Fibroblast of skin of right quadriceps (primary cell): ENCODE results near the gene GTF3C5.

Experiments used
- DNase-seq: peaks from one replicate; pipeline ENCODE4 v3.0.0-alpha.2; 2013

Gene GTF3C5

GRCh38 chr9:133031496-133031911 is 707 bp downstream of the GTF3C5 start:
- no peak for DNase-seq

GRCh38 chr9:133032171-133032570 is 1.4 kb downstream of the GTF3C5 start:
- no peak for DNase-seq

GRCh38 chr9:133035669-133036068 is 4.9 kb downstream of the GTF3C5 start:
- no peak for DNase-seq

- DNase-seq = no peak
These were observed 7.1 kb downstream of the GTF3C5 start for GRCh38 chr9:133037775-133038515.

- peak; percentile 45 for DNase-seq
These were observed 10.2 kb downstream of the GTF3C5 start for GRCh38 chr9:133040892-133041479.

GRCh38 chr9:133041958-133042357 is 11.2 kb downstream of the GTF3C5 start:
- no peak for DNase-seq

GRCh38 chr9:133042676-133043075 is 11.9 kb downstream of the GTF3C5 start:
- no peak for DNase-seq

GRCh38 chr9:133043449-133044035 is 12.7 kb downstream of the GTF3C5 start:
- DNase-seq = no peak

GRCh38 chr9:133044125-133044524 is 13.3 kb downstream of the GTF3C5 start:
- no peak for DNase-seq

- no peak for DNase-seq
These were observed 13.9 kb downstream of the GTF3C5 start for GRCh38 chr9:133044661-133045060.

GRCh38 chr9:133045132-133045531 is 14.3 kb downstream of the GTF3C5 start:
- DNase-seq = no peak

- no peak for DNase-seq
These were observed 15.6 kb downstream of the GTF3C5 start for GRCh38 chr9:133046196-133046899.

- no peak for DNase-seq
These were observed 16.1 kb downstream of the GTF3C5 start for GRCh38 chr9:133046900-133047295.

GRCh38 chr9:133048595-133048994 is 17.8 kb downstream of the GTF3C5 start:
- DNase-seq = no peak

- no peak for DNase-seq
These were observed 18.2 kb downstream of the GTF3C5 start for GRCh38 chr9:133049043-133049442.

GRCh38 chr9:133050142-133050541 is 19.3 kb downstream of the GTF3C5 start:
- peak; percentile 44 for DNase-seq

- DNase-seq = no peak
These were observed 20.0 kb downstream of the GTF3C5 start for GRCh38 chr9:133050781-133051180.

GRCh38 chr9:133051281-133051900 is 20.6 kb downstream of the GTF3C5 start:
- no peak for DNase-seq

GRCh38 chr9:133051966-133052539 is 21.3 kb downstream of the GTF3C5 start:
- DNase-seq = no peak

- DNase-seq = no peak
These were observed 23.5 kb downstream of the GTF3C5 start for GRCh38 chr9:133054194-133054890.

- peak; percentile 93 for DNase-seq
These were observed 24.2 kb downstream of the GTF3C5 start for GRCh38 chr9:133054966-133055365.

- no peak for DNase-seq
These were observed 25.1 kb downstream of the GTF3C5 start for GRCh38 chr9:133055788-133056420.
